COLO668 (cell line): ENCODE results near the gene NKD1.

ENCODE experiments used
- DNase-seq: peaks from one replicate; lab custom pipeline; 2025; ENCODE audit not compliant: unreplicated experiment; lab: John Stamatoyannopoulos, UW

Gene NKD1

DNA sequence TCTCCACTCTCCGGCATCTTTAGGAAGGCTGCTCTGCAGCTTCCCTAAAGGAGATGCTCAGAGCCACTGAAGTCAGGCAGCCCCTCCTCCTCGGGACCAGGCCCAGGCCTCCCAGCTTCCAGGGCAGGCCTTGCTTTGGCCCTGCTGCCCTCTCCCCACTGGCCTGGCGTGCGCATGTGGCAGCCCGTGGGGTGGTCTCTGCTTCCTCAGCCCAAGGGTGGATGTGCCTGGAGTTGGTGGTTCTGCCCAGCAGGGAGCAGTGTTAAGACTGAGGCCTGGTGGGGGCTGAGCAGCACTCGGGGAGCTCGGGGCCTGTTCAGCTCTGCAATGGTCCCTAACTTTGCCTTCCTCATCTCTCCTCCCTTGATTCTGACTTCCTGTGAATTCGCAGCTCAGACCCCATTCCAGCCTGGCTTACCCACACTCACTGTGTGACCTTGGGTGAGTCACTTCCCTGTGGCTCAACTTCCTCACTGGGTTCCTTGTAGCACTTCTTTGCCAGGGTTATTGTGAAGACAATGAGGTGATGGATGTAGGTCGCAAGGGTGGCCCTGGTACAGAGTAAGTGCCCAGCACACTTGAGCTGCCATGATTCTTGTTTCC is 63.2 kb downstream of the NKD1 start:
- no peak for DNase-seq

DNA sequence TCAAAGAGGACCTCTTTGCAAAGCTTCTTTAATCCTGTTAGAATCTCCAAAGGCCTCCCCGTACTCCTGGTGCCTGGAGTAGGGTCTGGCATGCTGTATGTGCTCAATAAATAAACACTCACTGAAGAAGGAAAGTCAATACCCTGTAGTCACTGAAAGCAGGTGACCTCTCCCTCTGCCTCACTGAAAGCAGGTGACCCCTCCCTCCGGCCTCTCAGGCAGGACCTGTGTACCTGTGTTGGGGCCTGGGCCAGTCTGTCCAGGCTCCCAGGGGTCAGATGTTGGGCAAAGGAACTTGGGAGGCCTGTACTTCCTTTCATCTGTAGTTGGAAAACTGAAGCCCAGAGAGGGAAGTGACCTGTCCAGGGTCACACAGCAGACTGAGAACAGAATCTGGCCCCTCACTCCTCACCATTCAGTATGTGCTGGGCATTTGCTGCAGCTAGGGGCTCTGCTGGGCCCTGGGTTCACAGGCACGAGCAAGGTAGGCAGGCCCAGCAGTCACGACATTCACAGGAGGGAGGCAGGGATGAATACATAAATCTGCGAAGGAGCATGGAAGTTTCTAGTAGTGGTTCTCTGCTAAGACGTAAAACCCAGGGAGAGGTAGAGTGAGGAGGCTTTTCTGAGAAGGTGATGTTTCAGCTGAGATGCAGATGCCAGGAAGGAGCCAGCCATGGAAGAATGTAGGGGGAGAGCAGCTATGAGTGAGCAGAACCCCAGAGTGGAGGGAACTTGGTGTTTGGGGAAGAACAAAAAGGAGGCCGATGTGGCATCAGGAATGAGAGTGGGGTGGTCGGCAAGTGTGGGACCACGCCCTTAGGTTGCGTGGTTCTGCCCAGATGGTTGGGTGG is 64.0 kb downstream of the NKD1 start:
- DNase-seq = no peak

GRCh38 chr16:50612849-50613198 is 64.6 kb downstream of the NKD1 start:
- DNase-seq = no peak

DNA sequence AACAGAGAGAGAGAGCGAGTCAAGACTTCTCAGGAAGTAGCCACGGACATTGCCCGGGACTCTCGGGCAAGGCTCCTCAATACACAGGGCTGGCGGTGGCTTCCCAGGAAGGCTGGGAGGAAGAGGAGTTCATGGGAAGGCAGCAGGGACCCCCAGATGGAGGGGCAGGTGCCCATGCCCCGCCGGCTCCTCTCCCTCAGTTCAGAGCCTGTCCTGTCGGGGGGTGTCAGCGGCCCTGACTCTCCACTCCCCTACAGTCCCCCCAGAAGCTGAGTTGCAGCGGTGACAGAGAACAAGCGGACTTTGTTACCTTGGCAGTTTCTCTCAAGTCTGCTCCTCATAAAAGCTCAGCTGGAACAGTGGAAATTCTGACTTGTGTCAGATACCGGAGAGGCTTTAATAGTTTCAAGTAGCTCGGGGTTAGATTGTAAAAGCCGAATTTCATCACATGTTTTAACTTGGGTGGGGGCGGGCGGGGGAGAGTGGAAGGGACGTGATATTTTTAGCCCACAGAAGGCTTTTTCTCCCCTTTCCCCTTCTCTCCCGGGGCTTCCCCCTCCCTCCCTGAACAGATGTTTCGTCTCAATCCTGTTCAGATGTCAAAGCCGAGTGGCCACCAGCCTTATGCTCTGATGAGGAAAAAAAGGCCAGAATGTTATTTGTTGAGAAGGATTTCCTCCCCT is 65.2 kb downstream of the NKD1 start:
- DNase-seq = no peak

DNA sequence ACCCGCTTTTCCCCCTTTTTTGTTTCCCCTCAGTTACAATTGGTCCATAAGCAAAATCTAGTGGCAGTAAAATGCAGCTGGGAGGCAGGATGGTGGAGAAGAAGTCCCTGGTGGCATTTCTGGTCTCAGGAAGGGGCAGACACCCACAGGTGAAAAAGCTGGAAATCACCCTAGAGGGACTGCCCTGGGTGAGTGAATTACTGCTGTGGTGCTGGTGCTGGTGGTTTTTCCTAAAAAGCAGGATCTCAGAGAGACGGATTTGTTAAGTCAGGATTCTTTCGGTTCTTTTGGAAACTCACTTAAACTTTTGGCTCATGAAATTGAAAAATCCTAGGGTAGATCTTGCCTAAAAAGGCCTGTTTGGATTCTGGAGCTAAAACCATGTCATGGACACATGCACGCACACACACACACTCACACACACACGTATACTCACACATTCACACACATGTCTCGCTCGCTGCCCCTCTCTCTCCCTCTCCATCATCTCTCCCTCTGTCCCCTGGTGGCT is 65.8 kb downstream of the NKD1 start:
- DNase-seq = no peak

DNA sequence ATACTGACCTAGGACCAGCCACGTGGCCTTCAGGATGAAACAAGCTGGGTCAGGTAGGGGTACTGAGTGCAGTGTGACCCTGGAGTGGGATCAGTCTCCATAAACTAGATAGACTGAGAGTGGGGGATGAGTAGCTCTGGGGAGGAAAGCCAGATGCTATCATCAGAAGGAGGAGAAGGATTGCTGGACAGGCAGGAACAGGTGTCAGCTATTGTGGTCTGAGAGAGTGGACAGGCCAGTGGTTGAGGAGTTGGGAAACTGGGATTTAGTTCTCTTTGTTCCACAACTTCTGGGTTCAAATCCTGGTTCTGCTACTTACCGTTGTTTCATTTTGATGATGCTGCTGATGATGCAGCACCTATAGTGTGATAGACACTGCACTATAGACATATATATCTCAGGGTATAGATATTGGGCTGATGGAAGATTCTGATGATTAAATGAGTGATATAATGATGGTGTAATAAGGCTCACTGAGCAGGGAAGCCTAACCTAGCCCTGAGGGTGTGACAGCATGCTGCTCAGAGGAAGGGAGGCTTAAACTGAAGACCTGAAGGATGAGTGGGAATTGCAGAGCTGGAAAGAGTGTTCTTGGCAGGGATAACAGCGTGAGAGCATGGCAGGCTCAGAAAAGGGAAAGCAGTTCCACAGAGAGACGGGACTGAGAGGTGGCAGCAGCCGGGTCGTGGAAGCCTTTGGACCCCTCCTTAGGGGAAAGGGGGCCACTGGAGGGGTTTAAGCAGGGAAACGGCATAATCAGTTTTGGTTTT is 66.9 kb downstream of the NKD1 start:
- no peak for DNase-seq

DNA sequence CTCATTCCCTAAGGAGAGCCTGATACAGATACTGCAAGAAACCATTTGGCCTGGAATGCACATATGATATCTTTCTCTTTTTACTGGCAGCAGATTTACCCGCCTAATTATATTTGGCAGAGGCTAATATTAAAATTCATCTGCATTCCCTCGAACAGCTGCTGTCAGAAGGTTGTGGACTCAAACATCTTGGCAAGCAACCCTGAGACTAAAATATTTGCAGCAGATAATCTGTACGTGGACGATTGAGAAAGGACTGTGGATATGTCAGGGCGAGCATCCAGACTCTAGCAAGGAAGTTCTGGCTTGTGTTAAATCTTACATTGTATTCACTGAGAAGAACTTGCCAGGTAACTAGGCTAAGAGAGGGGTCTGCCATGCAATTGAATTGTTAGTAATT is 67.7 kb downstream of the NKD1 start:
- no peak for DNase-seq

GRCh38 chr16:50616386-50616785 is 68.2 kb downstream of the NKD1 start:
- DNase-seq = no peak

DNA sequence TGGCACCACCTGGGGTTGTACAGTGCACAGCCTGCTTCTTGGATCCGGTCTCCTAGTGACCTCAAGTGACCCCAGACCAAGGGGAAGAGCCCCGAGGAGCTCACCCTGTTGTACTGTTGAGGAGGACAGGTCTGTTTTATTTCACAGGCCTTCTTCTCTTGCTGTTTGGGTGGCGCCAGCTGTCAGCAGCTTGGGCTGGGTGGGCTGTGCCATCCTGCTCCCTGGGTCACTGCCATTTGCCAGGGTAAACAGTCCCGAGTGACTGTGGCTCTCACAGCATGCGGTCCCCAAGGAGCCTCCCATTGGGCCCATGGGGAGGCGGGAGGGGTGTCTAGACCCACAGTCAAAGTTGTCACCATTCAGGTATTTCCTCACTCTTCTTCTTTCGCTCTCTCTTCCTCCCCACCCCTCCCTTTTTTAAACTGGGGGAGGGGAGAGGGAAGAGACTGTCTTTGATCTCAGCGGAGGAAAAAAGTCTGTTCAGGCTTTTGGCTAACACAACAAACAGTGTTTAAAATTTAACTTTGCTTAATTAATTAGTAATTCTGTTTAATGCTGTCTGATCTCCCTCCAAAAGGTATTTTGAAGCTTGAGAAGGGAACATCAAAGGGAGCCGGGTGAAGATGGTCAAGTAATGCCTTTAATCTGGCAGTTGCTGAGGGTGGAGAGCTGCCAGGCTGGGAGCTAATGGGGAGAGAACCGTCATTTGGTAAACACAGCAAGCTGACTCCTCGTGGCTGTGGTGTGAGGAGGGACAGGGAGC is 68.9 kb downstream of the NKD1 start:
- DNase-seq = no peak

DNA sequence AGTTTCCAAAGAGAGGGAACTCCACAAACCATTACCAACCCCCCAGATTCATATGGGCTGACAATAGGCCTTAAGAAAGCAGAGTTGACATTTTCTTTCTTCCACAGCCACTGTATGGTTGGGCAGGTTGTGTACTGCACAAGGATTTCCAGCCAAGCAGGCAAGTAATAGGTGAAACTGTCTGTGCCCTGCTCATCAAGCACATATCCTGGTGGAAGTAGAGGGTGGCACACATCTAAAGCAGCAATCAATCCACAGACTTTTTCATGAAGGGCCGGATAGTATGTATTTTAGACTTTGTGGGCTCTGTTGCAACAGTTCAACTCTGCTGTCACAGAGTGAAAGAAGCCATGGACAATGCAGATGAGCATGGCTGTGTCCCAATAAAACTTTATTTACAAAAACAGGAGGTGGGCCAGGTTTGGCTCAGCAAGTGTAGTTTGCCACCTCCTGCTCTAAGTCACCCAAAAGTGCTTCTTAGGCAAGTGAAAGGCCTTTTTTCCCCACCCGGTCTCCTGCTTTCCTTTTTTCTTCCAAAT is 69.5 kb downstream of the NKD1 start:
- DNase-seq = no peak

DNA sequence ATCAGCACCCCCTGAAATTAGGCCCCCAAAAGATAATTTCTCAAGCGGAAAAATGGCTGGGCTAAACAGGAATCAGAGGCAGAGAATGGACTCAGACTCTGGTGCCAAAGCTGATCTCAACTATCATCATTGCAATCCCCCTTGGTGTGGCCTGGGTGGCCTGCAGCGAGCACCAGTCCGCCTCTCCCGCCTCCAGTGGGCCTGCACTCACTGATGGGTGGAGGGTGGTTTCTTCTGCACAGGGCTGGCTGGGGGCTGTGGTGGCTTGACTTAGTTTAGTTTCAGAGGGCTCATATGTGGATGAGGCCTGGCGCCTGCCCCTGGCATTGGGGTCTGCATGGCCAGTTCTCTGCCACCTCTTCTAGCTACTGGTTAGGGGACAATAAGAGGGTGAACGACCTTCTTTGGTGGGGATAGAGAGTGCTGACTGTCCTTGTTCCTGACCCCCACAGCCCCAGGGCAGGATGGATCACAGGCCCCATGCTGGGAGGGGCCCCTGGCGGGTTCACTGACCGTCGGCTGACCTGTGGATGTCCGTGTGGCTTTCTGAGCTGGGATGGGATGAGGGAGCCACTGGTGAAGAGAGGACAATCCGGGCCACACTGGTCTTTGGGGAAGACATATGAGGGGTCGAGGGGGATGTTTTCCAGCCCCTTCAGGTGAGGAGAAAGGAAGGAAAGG is 70.2 kb downstream of the NKD1 start:
- no peak for DNase-seq

- no peak for DNase-seq
These were observed 71.7 kb downstream of the NKD1 start for GRCh38 chr16:50619702-50620491.

DNA sequence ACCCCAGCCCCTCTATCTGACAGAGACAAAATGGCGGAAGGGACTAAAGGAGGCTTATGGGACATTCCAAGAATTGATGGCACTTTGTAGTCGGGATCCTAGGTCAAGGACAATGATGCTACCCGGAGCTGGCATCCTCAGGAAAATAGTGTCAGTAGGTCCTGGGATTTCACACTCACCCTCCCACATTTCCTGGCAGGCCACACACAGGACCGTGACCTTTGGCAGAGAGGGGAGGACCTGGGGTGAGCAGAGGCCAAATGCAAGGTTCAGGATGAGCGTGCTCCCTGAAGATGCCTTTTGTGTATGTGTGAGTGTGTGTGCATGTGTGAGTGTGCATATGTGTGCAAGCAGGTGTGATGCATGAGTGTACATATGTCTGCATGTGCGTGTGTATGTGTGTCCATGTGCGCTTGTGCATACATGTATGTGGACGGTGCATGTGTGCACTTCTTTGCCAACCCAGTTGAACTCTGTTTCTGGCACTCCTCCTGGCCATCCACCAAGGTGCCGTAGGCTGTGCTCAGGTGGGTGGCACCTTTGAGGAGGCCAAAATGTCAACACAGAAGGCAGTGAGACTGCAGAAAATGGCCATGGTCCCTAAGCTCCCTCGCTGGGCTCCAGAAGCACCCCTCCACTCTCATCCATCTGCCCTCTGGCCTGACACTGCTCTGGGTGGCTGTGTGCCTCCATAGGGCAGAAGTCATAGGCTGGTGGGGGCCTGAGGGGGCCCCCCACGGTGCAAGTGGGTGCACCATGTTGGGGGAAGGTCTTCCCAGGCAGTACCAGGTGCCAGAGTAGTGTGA is 72.7 kb downstream of the NKD1 start:
- DNase-seq = no peak

DNA sequence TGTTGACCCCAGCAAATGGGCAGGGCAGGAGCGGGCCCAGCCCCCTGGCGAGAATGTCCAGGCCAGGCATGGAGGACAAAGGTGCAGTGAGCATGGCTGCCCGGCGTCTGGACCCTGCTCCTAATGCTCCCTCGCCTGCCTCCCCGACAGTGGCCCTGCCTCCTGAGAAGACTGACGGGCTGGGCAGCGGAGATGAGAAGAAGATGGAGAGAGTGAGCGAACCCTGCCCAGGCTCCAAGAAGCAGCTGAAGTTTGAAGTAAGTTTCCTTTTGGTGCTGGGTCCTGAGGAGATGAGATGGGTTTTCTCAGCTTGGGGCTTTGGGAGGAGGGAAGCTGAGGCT is 73.2 kb downstream of the NKD1 start:
- no peak for DNase-seq

GRCh38 chr16:50622029-50622428 is 73.8 kb downstream of the NKD1 start:
- no peak for DNase-seq

- DNase-seq = no peak
These were observed 74.6 kb downstream of the NKD1 start for GRCh38 chr16:50622643-50623369.

DNA sequence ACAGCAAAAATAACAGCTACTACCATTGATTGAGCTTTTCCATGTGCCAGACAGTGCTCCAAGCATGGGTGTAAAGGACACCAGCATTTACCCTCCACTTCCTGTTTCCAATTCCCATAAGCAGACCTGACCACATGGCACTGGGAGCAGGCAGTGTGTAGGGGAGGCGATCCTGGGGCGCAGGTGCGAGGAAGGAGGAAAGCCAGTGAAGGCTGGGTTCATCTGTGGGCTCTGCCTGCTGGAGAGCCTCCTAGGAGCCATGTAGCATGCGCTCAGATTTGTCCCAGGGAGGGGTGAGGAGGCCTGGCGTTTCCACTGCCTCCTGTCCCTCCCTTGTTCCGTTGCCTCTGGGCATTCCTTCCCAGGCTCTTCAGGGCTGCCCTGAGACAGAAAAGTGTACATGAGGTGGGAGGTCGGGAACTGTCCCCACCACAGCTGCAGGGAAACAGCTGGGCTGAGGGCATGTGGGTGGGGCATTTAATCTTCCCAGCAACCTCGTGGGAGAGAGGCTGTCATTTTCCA is 76.3 kb downstream of the NKD1 start:
- no peak for DNase-seq
